HTR-8/SVneo (cell line): ENCODE measurements around the gene CFAP43.

Experiments
- DNase-seq: peaks from one replicate; pipeline ENCODE4 v3.0.0; 2011; ENCODE audit warnings: low spot score, mixed read lengths; ENCODE audit not compliant: insufficient read length
- FAIRE-seq: peaks from 2 replicates; lab custom pipeline; 2011; peaks lifted over from hg19 to GRCh38; lab: Jason Lieb, UNC

CFAP43 gene, protein sequence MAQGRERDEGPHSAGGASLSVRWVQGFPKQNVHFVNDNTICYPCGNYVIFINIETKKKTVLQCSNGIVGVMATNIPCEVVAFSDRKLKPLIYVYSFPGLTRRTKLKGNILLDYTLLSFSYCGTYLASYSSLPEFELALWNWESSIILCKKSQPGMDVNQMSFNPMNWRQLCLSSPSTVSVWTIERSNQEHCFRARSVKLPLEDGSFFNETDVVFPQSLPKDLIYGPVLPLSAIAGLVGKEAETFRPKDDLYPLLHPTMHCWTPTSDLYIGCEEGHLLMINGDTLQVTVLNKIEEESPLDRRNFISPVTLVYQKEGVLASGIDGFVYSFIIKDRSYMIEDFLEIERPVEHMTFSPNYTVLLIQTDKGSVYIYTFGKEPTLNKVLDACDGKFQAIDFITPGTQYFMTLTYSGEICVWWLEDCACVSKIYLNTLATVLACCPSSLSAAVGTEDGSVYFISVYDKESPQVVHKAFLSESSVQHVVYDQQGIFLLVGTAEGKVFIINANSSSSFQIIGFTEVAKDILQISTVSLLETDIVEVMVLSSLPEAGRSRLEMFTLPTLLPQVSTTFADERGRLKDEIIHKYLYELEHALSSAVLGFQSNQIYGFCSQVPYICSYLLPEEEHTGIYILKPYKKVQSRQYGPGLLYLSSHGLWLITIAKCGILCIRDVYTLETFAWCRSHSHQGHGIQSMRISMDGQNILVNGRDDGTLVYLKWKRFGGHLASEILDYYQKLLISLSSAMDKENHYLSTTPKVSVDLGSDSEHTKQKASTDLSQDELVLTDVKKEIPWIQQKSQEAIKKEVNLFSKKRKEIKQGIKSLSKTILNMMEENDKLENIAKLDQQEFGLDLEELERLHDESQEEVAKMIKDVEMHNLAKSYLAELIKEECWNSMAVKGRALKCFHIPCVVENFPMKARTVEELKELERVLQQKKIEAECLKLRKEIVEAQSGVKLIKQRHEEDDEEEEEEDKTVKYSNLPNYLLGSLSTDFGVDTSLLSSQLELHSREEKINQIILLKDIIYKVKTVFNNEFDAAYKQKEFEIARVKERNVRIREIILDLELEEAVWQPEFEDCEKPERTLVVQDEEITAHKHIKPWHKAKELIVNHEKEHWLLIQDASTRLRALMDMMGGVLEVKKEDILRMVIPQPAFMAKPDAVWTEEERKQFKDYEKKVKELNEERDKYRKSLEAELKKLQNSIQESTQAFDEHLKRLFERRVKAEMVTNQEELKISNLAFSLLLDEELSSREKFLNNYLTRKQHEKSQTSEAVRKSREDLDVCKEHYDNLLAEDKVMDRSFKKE (N-terminal part only)

DNA sequence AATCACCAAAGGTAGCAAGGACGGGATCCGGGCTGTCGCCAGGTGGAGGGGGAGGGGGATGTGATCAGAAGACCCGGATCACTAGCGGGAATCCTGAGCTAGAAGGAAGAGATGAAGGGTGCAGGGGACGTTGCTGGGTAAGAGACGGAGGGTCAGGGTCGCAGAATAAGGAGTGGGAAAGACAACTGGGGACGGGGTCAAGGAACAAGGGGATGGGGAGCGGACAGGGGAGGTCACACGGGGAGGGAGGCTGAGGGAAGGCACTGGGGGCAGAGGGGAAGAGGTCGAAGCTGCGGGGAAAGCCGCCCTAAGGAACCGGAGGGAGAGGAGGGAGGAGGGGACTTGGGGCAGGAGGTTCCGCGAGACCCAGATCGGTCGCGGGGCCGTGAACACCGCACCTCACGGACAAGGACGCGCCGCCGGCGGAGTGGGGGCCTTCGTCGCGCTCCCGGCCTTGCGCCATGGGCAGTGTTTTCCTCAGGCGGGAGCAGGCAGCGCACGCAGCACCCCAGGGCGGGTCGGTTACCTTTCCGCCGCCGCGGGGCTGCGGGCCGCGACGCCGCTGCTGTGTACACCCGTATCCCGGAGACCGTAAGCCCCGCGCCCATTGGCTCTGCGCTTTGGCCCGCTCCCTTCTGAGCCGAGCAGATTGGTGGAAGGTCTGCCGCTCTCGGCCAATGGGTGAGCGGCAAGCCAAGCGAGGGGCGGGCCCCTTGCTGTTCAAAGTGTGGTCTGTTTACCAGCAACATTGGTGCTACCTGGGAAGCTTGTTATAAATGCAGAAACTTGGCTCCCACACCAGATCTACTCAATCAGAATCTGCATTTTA lies at the start of gene CFAP43:
TSS of gene CFAP43 (minus strand) at position 581 of the 829 bp plus-strand sequence. CDS start at position 463, 118 bp downstream.
- FAIRE-seq (peak; percentile 99), DNase-seq (peak; percentile 100)

DNA sequence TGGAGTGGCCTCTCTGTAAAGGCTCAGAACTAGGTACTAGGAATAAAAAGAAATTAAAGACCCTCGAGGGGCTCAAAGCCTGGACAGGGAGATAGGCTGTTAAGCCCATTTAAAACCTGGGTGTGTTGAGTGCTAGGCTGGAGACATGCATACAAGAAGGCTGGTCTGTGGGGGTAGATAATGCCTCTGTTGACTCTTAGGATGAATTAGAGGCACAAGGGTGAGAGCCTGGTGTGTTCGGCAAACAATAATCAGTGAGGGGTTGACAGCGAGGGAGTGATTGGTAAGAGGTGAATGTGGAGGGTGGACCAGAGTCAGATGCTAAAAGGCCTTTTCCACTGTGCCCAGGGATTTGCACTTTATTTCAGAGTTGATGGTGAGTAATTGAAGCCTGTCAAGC lies 49.5 kb upstream of the CFAP43 start:
- DNase-seq (no peak), FAIRE-seq (no peak)

DNA sequence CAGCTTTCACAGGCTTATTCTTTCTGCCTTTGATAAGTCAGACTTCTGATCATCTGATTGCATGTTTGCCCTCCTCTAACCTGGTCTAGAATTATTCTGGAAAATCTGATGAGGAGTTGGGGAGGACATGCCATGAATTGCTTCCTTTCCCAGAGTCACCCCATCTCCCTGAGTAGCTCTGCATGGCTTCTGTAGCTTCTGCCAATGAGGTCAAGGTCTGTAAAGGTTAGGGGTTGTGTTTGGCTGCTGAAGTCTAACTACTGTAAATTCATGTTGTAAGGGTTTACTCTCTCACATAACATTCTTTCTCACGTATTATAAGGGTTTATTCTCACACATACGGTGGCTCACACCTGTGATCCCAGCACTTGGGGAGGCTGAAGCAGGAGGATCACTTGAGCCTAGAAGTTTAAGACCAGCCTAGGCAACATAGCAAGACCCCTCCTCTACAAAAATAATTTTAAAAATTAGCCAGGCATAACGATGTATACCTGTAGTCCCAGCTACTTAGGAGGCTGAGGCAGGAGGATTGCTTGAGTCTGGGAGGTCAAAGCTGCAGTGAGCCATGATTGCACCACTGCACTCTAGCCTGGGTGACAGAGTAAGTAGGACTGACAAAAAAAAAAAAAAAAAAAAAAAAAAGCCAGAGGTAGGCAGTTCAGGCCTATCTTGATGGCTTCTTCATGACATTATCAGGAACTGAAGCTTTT lies 47.5 kb upstream of the CFAP43 start:
- FAIRE-seq (no peak), DNase-seq (no peak)

DNA sequence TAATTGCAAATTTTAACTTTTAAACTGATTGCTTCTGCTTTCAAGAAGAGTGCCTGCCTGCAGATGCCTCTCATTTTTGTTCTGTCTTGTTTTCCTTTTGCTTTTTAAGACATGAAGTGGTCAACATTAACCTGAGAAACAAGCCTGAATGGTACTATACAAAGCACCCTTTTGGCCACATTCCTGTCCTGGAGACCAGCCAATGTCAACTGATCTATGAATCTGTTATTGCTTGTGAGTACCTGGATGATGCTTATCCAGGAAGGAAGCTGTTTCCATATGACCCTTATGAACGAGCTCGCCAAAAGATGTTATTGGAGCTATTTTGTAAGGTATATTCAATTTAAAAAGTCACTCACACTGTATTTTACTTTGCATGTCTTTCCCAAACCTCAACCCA lies 45.6 kb upstream of the CFAP43 start:
- FAIRE-seq (no peak), DNase-seq (no peak)

DNA sequence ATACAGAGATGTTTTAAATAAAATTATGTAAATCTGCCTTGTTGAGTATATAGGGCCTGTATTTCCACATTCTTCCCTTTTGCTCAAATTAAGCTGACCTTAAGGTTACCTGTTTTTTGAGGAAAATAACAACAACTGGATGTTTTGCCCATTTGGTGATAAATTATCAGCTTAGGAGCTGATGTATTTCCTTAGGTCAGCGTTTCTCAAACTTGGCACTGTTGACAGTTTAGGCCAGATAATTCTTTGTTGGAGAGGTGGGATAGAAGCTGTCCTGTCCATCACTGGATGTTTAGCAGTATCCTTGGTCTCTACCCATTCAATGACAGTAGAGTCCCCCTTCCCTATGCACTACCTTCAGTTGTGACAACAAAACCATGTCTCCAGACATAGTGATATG lies 44.0 kb upstream of the CFAP43 start:
- FAIRE-seq (no peak), DNase-seq (no peak)

DNA sequence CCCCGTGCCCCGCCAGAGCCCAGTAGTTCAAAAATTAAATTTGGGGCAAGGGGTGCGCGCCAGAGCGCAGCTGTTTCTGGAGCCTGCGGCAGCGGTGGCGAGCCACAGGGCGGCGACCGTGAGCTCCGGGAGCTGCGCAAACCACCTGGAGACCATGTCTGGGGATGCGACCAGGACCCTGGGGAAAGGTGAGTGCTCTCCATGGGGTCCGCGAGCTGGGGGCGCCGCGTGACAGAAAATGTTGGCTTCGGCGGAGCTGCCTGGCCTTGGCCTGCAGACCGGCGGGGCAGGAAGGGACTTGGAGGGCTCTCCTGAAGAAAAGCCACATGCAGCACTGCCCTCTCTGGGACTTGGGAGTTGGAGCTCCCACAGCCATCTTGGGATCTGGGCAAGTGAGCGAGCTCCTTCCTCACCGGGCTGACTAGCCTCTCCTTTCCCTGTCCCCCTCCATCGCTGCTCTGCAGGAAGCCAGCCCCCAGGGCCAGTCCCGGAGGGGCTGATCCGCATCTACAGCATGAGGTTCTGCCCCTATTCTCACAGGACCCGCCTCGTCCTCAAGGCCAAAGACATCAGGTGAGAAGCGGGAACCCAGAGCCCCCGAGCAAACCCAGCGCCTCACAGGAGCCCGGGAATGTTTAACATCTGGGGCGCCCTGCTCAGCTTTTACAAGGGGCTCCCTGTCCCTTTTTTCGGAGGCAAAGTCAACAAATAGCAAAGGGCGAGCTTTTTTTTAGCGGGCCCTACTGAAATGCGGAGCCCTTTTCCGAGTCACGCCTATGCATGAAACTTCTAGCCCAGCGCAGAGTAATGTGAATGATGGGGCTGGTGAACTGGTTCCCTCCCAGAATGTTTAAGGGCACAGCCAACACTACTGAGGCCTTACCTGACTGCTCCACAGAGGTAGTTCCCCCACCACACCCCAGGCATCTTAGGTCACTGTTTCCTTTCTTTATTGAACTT lies 42.9 kb upstream of the CFAP43 start:
- no peak for DNase-seq
- FAIRE-seq = no peak

DNA sequence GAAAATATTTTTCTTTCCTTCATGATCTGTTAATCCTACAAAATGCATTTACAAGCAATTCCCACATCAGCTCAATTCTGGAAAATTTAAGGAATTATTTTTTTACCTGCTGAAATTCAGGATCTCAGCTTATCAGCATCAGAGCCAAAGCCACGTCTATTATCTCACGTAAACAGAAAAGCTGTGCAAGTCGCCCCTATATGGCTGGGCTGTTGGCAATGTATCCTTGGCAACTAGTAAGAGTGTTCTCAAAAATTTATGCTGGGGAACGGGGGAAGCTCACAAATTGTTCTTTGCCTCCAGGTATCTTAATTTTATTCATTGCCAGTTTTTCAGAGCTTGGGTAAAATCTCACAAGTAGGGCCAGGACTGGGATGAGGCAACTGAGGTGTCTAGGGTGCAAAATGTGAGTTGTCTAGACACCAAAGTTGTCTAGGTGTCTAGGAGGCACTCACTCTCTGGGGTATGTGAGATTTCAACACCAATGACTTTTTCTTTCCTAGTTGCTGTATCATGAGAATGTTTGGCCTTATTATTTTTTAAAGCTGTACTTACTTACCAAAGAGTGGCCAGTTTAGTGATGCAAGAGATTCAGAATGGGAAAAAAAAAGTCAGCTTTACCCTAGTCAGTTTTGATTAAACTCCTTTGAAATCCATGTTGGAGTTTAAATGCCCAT lies 41.9 kb upstream of the CFAP43 start:
- no peak for DNase-seq
- FAIRE-seq = no peak

DNA sequence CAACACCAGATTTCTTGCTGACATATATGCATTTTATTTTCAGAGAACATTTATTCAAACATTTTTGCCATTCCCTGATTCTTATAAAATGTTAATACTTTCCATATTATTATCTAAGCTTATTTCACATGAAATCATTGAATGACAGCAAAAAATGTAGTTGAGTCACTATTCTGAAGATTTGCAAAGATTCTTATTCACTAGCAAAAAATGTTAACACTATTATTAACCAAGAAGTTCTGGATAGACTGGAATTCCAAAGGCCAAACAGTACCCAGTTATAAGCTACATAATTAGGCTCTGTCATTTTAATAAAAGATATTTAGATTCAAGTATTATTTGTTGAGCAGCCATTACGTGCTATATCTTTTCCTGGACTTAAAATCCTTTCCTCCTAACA lies 41.1 kb upstream of the CFAP43 start:
- FAIRE-seq (no peak), DNase-seq (no peak)

DNA sequence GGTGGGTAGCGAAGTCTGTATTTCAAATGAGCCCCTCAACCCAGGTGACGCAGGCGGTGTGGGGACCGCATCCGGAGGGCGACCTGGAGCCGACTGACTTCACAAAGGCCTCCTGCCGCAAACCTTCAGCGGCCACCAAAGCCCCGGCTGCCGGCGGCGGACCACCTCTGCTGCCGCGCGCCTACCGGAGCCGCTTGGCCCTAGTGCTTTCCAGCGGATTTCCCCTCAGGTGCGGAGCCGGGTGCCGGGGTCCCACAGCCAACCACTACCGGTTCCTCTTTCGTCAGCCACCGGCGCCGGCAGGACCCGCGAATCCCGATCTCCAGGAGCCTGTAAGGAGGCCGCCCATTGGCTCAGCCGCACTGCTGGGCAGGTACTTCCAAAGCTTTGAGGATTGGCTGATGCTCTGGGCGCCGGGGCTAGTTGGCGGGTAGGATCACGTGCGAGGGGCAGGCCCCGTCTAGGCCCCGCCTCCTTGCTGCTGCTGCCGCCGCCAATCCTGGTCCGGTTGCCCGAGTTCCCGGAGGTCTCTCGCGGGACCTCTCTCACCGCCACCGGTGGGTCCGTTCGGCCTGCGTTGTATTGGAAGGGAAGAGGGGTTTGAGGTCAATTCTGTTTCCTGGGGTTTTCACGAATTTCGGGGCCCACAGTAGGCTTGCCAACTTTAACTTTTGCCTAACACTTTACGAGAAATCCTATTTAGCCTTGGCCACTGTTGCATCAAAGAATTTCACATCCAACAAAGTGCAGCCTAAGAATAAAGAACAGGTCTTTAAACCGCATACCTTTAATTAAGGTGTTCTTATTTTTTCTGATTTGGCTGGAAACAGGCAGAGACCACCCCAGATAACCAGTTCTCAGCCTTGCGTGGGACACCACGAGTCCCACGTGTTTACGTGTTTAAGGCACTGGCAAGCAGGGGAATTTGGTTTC lies 36.8 kb upstream of the CFAP43 start, which contains the start of gene GSTO2:
TSS of gene GSTO2 (plus strand) at position 472 of the 933 bp plus-strand sequence. CDS start 5,732 bp downstream, outside the sequence.
- peak; percentile 92 for FAIRE-seq

DNA sequence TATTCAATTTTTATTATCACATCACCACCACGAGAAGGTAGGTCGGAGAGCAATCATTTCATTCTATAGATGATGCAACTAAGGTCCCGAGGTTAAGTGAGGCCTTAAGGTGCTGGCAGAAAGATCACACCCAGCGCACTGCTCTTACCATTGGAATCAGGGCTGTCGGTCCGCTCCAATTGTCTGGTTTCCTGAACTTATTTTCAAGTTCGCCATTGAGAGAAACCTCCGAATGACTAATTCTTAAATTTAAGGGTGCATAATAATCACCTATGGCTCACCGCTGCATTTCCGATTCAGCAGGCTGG lies 36.2 kb upstream of the CFAP43 start:
- FAIRE-seq (no peak), DNase-seq (no peak)

More for the DNA sequence above, 36.8 kb upstream of the CFAP43 start, which contains the start of gene GSTO2:
- DNase-seq = peak; percentile 99

DNA sequence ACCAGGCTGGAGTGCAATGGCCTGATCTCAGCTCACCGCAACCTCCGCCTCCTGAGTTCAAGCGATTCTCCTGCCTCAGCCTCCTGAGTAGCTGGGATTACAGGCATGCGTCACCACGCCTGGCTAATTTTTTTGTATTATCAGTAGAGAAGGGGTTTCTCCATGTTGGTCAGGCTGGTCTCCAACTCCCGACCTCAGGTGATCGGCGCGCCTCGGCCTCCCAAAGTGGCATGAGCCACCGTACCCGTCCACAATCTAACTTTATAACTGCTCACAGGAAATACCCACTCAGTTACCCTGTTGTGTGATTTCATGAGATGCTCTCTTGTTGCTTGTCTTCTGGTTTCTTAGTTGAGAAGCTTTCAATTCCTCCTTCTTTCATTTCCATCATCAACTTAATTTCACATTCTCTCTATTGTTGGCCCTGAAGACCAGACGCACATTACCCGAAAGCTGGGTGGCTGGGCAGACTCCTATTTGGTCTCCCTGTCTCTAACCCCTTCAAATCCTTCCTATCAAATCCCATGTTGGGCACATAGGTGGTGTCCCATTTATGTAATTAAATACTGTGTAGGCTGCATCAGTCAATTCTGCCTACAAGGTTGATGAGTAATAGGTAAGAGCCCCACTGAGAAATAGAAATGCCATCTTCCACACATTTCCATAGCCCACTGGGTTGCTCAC lies 35.7 kb upstream of the CFAP43 start:
- DNase-seq = no peak
- no peak for FAIRE-seq

DNA sequence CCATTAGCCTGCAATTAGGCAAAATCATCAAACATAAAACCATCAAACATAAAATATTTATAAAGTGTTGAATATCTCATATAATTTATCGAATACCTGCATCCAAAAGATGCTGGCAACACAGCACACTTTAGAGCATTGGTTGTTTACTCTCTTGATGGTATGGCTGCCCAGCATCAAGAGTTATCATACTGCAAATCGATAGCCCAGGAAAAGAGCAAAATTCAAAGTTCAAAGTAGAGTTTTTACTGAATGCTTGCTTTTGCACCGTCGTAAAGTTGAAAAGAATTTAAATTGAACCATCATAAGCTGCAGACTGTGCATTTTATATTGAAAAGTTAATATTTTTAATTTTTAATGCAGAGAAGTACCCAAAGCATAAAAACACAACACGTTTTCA lies 32.6 kb upstream of the CFAP43 start:
- DNase-seq (no peak), FAIRE-seq (no peak)

DNA sequence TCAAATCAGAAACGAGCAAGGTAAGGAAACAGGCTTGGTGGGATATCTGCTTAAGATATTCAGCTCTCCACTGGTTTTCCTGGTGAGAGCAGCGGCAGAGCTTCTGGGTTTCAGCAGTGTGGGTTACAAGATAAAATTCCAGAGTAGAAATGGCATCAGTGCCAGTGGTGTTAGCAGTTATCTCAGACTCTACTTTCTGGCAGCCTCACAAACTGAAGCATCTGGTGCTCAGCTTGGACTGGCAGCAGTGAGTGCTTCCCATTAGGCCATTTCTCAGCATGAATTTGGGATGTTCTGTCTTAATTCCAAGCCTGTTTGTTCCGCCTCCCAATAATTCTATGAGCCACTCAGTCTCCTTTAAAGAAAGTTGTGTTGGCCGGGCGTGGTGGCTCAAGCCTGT lies 29.9 kb upstream of the CFAP43 start:
- no peak for DNase-seq
- FAIRE-seq = no peak

DNA sequence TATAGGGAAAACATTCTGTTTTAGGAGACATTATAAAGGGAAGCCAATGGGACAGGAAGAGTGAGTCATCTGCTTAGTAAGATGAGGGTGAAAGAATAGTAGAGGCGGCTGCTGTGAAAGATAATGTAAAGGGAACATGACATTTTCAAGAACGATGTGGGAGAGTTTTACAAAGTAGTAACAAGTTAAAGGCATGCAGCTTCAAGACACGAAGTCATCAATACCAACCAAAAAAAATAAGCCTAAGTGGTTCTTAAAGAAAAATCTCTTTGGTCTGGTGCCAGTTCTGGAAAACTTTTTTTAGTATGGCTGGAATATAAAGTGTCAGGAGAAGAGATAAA lies 28.6 kb upstream of the CFAP43 start:
- DNase-seq (no peak), FAIRE-seq (no peak)

DNA sequence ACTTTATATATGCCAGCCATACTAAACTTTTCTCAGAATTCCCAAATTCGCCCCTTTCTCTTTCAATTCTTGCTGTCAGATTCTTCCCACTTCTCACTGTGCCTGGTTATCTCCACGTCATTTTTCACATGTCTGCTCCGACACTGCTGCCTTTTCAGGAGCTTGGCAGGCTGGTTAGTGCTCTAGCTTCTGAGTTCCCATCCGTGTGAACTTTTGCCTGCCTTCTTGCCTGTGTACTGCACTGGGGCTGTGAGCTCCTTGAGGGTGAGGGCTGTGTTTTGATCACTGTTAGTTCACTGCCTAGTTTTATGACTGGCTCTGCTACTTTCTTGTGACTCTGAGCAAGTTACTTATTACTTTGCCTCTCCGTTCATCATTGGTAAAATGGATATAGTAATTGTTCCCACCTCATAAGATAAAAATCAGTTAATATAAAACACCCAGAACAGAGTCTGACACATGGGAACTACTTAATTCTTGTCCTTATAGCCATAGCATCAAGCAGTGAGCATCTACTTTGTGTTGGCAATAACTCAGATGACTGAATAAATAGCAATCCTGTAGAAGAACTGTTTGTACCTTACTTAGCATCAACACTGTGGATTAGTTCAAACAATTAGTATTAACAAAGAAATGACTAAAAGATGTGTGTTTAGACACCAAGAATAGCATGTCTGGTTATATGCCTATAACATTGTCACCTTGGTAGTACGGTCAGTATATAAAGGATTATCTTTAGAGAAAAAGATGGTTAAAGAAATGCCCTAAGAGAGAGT lies 28.0 kb upstream of the CFAP43 start:
- FAIRE-seq (no peak), DNase-seq (no peak)
